ENCODE results near the gene PPP2R5B.

DNA sequence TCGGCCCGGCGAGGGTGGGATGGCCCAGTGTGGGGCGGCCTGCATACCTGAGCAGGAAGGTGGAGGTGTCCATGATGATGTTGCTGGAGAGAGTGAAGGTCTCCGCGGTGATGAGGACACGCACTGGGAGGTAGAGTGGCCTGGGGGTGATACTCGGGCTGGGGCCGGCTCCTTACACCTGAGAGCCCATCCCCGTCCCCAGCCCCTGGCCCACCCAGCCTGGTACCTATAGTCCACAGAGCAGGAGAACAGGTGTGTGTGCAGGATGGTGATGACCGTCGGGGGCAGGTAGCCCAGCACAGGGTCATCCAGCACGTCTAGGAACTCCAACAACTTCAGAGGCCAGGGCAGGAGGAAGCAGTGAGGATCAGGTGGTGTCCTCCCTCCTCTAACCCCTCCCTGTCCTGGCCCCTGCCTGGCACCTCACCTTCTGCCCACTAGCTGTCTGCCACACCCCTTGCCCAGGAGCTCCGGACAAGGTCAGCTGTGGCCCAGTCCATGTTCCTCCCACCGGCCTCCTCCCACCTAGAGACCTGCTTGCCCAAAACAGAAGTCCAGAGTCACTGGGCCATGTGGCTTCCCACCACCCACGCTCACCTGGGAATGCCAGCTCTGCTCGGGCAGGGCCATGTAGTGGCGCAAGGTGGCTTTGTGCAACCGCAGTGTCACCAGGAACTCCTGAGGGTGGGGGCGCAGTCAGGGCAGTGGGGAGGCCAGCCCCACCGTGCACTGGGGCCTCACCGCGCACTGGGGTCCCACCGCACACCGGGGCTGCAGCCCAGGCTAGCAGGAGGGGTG lies 18.8 kb upstream of the PPP2R5B start:
- TF ChIP-seq L3MBTL2 (conservative IDR thresholded peaks at IDR 0.05), result no peak
- TF ChIP-seq, protein P1, sequence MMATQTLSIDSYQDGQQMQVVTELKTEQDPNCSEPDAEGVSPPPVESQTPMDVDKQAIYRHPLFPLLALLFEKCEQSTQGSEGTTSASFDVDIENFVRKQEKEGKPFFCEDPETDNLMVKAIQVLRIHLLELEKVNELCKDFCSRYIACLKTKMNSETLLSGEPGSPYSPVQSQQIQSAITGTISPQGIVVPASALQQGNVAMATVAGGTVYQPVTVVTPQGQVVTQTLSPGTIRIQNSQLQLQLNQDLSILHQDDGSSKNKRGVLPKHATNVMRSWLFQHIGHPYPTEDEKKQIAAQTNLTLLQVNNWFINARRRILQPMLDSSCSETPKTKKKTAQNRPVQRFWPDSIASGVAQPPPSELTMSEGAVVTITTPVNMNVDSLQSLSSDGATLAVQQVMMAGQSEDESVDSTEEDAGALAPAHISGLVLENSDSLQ (IDR thresholded peaks at IDR 0.05), result no peak
- TF ChIP-seq SP1 (IDR thresholded peaks at IDR 0.05), result no peak
- no peak for TF ChIP-seq ELF4 (IDR thresholded peaks at IDR 0.05)
- TF ChIP-seq LEF1 (IDR thresholded peaks at IDR 0.05; ENCODE audit: borderline replicate concordance), result no peak

Data from HEK293T (cell line).